Left hindlimb (tissue), 1 donor: ENCODE measurements around the gene RBM15B.

Source experiments
- DNase-seq: peaks from one replicate; pipeline ENCODE4 v3.0.0-alpha.2; 2018

The RBM15B gene

GRCh38 chr3:51392355-51393133 lies 1.5 kb downstream of the RBM15B start:
- no peak for DNase-seq

DNA sequence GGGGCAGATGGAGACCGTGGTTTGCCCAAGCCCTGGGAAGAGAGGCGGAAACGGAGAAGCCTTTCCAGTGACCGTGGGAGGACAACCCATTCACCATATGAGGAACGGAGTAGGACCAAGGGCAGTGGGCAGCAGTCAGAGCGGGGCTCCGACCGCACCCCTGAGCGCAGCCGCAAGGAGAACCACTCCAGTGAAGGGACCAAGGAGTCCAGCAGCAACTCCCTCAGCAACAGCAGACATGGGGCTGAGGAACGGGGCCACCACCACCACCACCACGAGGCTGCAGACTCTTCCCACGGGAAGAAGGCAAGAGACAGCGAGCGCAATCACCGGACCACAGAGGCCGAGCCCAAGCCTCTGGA lies 2.0 kb downstream of the RBM15B start:
- no peak for DNase-seq

DNA sequence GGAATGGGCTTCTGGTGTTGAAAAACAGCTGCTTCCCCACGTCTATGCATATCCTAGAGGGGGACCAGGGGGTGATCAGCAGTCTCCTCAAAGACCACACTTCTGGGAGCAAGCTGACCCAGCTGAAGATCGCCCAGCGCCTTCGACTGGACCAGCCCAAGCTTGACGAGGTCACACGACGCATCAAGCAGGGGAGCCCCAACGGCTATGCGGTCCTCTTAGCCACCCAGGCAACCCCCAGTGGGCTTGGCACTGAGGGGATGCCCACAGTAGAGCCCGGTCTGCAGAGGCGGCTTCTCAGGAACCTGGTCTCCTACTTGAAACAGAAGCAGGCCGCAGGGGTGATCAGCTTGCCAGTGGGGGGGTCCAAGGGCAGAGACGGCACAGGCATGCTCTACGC lies 2.5 kb downstream of the RBM15B start:
- DNase-seq: no peak

GRCh38 chr3:51394541-51394940 lies 3.5 kb downstream of the RBM15B start:
- no peak for DNase-seq

DNA sequence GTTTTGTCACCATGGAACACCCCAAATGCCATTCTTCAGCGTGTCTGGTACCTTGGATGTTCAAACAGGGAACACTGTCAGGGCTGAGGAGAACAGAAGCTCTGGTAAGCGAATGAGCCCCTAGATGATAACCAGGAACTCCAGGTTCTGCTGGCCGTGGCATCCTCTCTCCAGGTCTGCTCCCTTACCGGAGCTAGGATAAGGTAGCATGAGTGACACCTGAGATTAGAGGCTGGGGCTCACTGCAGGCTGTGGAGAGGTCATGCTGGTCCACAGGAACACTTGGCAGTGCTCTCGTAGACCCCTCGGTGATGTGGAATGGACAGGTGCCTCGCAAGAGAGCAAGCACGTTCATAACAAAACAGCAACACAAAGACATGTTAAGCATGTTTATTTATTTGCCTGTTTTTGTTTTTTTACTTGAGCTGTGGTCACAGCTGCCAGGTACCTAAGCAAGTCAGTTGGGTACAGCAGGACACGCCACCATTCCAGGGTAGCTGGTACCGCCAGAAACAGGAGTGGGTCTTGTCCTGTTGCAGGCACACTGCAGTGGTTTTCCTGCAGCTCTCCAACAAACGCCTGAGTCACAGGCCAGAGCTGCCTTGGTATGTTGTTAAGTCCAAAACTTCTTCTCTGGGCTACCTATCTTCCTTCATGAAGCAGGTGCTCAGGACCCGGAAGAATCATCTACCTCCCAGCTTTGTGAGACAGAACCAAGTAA lies 4.6 kb downstream of the RBM15B start:
- DNase-seq: no peak

DNA sequence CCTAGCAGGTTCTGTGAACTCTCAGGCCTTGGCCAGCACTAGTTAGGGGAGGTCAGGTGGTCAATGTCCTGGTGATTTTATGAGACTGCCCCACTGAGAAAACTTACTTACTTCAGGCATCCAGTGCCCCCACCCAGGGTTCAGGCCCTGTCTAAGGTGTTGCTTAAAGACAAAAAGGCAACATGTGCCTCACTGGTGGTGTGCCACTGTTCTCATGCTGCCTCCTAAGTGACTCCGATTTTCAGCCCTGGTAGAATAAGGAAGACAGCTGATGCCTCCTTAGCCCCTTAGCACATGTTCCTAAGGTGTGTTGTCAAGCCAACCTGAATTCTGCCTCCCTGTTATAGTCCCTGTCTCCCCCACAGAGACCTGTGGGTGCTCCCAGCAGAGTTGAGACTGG lies 5.3 kb downstream of the RBM15B start:
- no peak for DNase-seq

DNA sequence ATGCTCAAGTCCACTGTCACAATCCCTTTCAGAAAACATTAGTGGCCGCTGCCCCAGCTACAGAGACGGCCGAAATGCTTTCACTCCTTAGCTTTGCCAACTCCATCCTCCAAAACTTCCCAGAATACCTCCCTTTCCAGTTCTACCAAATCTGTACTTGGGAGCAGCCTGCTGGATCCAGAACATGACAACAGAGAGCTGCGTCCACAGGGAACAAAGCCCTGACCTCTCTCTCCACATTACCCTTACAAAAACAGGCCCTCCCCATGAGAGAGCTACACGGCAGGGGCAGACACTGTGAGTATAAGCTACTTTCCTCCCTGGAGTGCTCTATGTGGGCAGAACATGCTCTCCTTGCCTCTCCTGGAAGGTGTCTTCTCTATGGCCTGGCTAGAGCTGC lies 6.3 kb downstream of the RBM15B start:
- no peak for DNase-seq

DNA sequence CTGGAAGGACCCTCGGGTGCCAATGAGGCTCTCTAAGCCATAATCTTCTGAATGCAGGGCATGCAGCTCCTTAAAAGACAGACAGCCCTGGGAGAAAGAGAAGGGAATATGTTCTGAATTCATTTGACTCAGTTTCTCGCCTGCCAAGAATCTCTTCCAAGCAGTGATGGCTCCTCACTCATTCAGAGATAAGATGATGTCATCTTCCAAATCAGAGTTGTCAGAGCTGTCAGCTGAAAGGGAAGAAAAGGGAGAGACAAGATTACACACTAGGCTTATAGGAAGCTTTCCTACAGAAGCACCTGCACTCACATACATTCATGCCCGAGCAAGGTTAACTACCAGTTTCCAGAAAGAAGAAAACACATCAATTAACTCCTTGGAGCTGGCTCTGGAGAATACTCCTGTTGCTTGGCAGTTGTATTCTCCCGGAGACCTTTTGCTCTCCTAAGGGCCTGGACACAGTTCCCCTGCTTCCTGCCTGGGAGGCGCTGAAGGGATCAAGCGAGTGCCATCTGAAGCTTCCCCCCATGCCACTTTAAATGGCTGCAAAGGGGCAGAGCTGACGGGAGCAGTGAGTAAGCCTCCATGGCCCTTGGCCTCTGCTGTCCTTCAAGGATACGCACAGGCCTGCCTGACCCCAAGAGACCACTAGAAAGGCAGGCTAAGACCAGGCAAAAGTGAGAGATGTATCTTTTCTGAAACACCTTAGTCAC lies 7.7 kb downstream of the RBM15B start:
- DNase-seq: no peak

DNA sequence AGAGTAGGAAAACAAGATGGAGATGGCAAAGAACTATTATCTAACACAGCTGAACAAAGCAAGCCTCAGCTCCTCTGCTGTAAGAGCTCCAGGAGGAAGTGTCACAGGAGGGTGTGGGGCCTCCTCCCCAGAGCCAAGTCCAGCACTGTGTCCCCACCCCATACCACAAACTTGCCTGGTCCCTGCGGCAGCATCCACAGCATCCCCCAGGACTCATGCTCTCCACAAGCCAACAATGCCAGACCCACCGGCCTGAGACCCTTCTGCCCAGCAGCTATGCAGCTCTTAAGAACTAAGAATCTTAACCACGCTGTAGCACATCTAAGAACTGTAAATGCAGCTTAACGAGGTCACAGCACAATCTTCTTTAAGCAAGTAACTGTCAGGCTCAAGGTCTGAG lies 9.1 kb downstream of the RBM15B start:
- DNase-seq: no peak

GRCh38 chr3:51401735-51402134 lies 10.7 kb downstream of the RBM15B start:
- DNase-seq: no peak

DNA sequence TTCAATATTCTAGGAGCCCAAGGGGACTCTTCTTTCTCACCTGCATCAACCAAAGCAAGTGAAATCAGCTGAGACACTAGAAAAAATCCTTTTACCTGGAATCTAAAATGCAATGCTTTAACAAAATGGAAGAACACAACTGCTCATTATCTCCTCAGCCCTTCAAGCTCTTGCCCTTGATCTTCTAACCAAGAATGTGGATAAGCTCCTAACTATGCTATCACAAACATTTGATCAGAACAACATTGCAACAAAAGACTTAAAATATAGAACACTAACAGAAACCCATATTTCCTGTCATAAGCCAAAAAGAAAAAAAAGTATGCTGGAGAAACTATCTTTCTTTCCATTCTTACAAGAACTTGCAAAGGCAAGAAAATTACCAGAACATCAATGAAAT lies 12.6 kb downstream of the RBM15B start:
- DNase-seq: no peak

DNA sequence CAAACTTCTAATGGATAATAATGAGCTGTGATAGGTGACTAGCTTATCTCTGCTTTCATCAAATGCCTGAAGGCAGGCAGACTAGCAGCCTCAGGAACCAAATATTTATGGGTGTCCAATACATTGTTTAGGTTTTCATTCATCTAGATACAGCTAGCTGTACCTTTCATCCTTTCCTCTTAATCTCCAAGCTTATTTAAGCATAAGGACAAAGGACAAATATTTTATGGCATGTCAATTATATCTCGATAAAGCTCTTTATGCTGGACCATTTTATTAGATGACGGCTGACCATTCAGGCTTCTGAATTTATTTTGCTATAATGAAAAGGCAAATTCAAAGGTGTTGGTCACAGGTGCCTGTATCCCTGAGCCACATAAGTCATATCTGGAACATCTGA lies 16.9 kb downstream of the RBM15B start:
- no peak for DNase-seq

DNA sequence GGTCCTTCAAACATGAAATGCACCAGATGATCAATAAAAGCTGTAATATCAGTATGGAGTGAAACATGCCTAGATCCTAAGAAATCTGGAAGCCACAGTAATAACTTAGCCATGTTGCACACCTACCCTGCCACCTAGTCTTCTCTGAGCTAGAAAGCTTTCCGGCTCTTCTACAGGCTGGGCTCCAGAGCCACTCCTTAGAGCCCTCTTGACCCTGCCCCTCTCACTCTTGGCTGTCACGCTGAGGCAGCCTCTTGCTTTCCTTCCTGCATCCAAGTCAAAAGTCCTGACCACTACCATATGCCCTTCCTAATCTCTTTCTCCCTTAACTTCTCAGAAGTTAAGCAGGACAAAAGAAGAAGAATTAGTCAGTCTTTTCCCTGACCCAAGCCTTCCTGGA lies 17.7 kb downstream of the RBM15B start:
- no peak for DNase-seq

- no peak for DNase-seq
Observed at GRCh38 chr3:51422211-51422610, 31.1 kb downstream of the RBM15B start.

DNA sequence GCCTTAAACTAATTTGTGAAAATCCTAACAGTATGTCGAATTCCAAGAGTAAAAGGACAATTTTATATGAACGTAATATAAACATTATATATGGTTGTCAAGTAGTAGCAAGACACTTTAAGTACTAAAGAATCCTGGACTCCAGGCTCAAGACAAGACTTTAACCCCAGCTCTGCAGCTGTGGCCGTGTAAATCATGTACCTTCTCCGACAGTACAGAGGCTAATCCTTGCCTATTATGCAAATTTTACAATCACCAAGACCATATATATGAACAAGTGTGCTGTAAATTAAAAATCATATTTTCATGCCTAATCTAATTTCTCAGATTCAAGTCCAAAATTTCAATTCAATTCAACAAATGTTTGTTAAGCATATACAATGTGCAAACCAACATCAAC lies 35.8 kb downstream of the RBM15B start:
- DNase-seq: no peak

GRCh38 chr3:51429138-51429537 lies 38.1 kb downstream of the RBM15B start:
- no peak for DNase-seq

DNA sequence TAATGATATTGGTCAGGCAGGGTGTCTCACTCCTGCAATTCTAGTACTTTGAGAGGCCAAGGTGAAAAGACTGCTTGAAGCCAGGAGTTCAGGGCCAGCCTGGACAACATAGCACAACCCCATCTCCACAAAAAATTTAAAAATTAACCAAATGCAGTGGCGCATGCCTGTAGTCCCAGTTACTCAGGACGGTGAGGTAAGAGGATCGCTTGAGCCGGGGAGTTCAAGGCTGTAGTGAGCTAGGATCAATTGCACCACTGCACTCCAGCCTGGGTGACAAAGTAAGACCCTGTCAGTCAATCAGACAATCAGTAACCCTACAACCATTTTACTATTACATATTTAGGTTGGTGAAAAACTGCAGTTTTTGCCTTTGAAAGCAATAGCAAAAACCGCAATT lies 43.0 kb downstream of the RBM15B start:
- DNase-seq: no peak

DNA sequence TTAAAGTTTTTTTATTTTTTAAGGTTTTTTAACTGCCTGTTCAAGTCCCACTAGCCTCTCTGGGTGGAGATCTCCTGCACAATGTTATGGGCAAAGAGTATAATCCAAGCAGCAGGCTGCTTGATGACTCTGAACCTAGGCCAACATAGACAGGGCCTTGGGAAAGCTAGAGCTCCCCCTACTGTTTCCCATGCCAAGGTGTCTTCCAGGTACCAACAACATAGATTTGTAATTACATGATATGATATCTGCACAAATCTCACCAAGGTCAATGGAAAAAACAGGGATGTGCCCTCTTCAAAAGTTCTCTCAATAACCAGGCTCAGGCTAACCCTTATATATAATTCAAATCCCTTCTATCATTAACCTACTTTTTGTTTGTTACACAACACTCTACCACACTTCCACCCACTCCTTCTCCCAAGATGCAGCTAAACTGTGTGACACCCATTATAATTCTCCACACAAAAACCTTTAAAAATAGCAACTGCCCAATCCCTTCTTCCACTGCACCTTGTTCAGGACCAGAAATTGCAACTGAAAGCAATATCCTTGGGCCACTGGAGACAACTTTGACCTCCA lies 43.8 kb downstream of the RBM15B start:
- no peak for DNase-seq

- no peak for DNase-seq
Observed at GRCh38 chr3:51436998-51437639, 46.0 kb downstream of the RBM15B start.

DNA sequence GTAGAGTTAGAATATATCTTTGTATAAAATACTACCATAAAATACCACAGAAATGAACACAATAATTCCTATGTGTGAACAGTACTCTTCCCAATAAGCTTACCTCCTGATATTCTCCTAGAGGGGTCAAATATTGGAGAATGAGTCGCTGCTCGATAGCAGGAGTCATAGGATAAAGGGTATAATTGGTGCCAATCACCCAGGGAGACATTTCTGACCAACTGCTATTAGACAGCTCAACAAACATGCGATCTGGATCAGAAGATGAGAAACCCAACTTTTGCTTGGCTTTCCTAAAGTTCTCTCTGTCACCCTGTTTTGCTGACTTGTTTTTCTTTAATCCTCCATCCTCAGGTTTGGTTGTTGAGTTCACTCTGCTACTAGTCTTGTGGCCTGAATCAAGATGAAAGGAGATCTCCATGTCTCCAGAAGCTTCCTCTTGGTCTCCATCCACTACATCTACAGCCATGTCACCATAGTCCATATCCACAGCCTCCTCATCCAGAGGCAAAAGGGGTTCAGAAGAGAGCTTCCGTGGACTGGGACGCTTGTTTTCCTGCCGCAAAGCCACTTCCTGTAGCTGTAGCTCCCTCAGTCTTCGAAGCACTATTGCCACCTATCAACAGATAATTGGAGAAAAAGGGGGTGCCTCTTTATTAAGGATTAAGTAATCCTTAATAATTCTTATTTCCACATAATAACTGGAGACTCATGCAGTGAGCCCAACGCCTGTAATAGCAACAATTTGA lies 50.4 kb downstream of the RBM15B start:
- DNase-seq: no peak

GRCh38 chr3:51445544-51446280 lies 54.6 kb downstream of the RBM15B start:
- no peak for DNase-seq
